HuH-7 (cell line): ENCODE results near the gene PTGIS.
A peak's percentile ranks its signal among the peaks of the same experiment; 100 is the strongest.

Experiments used
- DNase-seq: peaks from one replicate; pipeline ENCODE4 v3.0.0; 2011; ENCODE audit warnings: low spot score

PTGIS gene

GRCh38 chr20:49560186-49560585 is 7.8 kb downstream of the PTGIS start:
- DNase-seq, result no peak

- no peak for DNase-seq
Observed at GRCh38 chr20:49559411-49560081, 8.4 kb downstream of the PTGIS start.

GRCh38 chr20:49558826-49559225 is 9.1 kb downstream of the PTGIS start:
- DNase-seq, result no peak

GRCh38 chr20:49557449-49557848 is 10.5 kb downstream of the PTGIS start:
- DNase-seq, result no peak

- no peak for DNase-seq
Observed at GRCh38 chr20:49556621-49557020, 11.3 kb downstream of the PTGIS start.

GRCh38 chr20:49549801-49550551 is 18.0 kb downstream of the PTGIS start:
- DNase-seq, result no peak

GRCh38 chr20:49548371-49548947 is 19.5 kb downstream of the PTGIS start:
- DNase-seq, result no peak

GRCh38 chr20:49545572-49545971 is 22.4 kb downstream of the PTGIS start:
- DNase-seq, result no peak

GRCh38 chr20:49544535-49544934 is 23.4 kb downstream of the PTGIS start:
- no peak for DNase-seq

GRCh38 chr20:49543858-49544437 is 24.0 kb downstream of the PTGIS start:
- no peak for DNase-seq

- no peak for DNase-seq
Observed at GRCh38 chr20:49543071-49543857, 24.7 kb downstream of the PTGIS start.

GRCh38 chr20:49542514-49542991 is 25.4 kb downstream of the PTGIS start:
- no peak for DNase-seq

- peak; percentile 83 for DNase-seq
Observed at GRCh38 chr20:49541733-49542513, 26.0 kb downstream of the PTGIS start.

GRCh38 chr20:49540687-49541435 is 27.1 kb downstream of the PTGIS start:
- no peak for DNase-seq

- DNase-seq, result no peak
Observed at GRCh38 chr20:49540232-49540620, 27.7 kb downstream of the PTGIS start.

GRCh38 chr20:49539481-49540231 is 28.3 kb downstream of the PTGIS start:
- DNase-seq, result no peak

- no peak for DNase-seq
Observed at GRCh38 chr20:49538950-49539349, 29.0 kb downstream of the PTGIS start.

- peak; percentile 82 for DNase-seq
Observed at GRCh38 chr20:49534255-49534712, 33.7 kb downstream of the PTGIS start.

- DNase-seq, result no peak
Observed at GRCh38 chr20:49532285-49532946, 35.5 kb downstream of the PTGIS start.
